ENCODE data around the gene CYS1. TPM values are rescaled to one million over a fixed set of nuclear protein-coding genes. Genes with fewer than 3 reads are reported as not detected.

Gene CYS1
- total RNA-seq, 3 donors from 2014 or later (not counting 1 experiment from before 2014, with no cell fraction given): not detected

GRCh38 chr2:10084223-10084865 is 4.1 kb upstream of the CYS1 start:
- Mint-ChIP-seq H3K4me1 (peaks cover 9 to 10% of the 10 kb centered on the region in 2 donors), H3K9me3 (no peaks in the 10 kb centered on the region), H3K36me3 (no peaks in the 10 kb centered on the region), H3K27me3 (ENCODE audit: low read depth in 2 of 2) (peaks cover 43 to 45% of the 10 kb centered on the region in 2 donors), H3K4me3 (no peak overlapping the region), H3K27ac (no peak overlapping the region)
- DNase-seq: no peak
- peaks cover 22% of the 10 kb centered on the region for H3K4me1 ChIP-seq (ENCODE audit: control insufficient read depth, insufficient read depth, low read length)
- ATAC-seq: no peak
- no peaks in the 10 kb centered on the region for H3K36me3 ChIP-seq (ENCODE audit: control insufficient read depth, insufficient read depth, low read length)
- WGBS (ENCODE audit: insufficient coverage): 77% methylated on average over 12 of the region's 12 CpGs
- intact Hi-C loops (cut with micrococcal nuclease): no loop called here
- no peak overlapping the region for H3K4me3 ChIP-seq (ENCODE audit: low read length)
- no peaks in the 10 kb centered on the region for H3K9me3 ChIP-seq (ENCODE audit: control insufficient read depth, insufficient read depth, low read length)
- peaks cover 32% of the 10 kb centered on the region for H3K27me3 ChIP-seq (ENCODE audit: control insufficient read depth, insufficient read depth, low read length)
- no peak overlapping the region for H3K27ac ChIP-seq (ENCODE audit: low read length)
- TF ChIP-seq CTCF (IDR thresholded peaks at IDR 0.05): no peak

GRCh38 chr2:10083692-10084211 is 3.5 kb upstream of the CYS1 start:
- Histone ChIP-seq H3K27me3 (ENCODE audit: control insufficient read depth, insufficient read depth, low read length) (peaks cover 37% of the 10 kb centered on the region), H3K36me3 (ENCODE audit: control insufficient read depth, insufficient read depth, low read length) (no peaks in the 10 kb centered on the region), H3K9me3 (ENCODE audit: control insufficient read depth, insufficient read depth, low read length) (no peaks in the 10 kb centered on the region), H3K27ac (ENCODE audit: low read length) (no peak overlapping the region), H3K4me3 (ENCODE audit: low read length) (no peak overlapping the region), H3K4me1 (ENCODE audit: control insufficient read depth, insufficient read depth, low read length) (peaks cover 27% of the 10 kb centered on the region)
- Mint-ChIP-seq H3K4me3 (no peak overlapping the region), H3K27ac (no peak overlapping the region), H3K4me1 (peaks cover 14 to 16% of the 10 kb centered on the region in 2 donors), H3K9me3 (no peaks in the 10 kb centered on the region), H3K27me3 (ENCODE audit: low read depth in 2 of 2) (peaks cover 49 to 50% of the 10 kb centered on the region in 2 donors), H3K36me3 (no peaks in the 10 kb centered on the region)
- 72% methylated on average over 12 of the region's 13 CpGs for WGBS (ENCODE audit: insufficient coverage)
- DNase-seq (no peak), ATAC-seq (no peak)
- intact Hi-C loops (cut with micrococcal nuclease): no loop called here
- TF ChIP-seq CTCF (IDR thresholded peaks at IDR 0.05): no peak

- DNase-seq (no peak), ATAC-seq (no peak)
- Mint-ChIP-seq H3K4me3 (no peak overlapping the region), H3K9me3 (no peaks in the 10 kb centered on the region), H3K27me3 (ENCODE audit: low read depth in 2 of 2) (peaks cover 56 to 57% of the 10 kb centered on the region in 2 donors), H3K4me1 (peaks cover 18 to 20% of the 10 kb centered on the region in 2 donors), H3K27ac (no peak overlapping the region), H3K36me3 (no peaks in the 10 kb centered on the region)
- Histone ChIP-seq H3K4me3 (ENCODE audit: low read length) (no peak overlapping the region), H3K4me1 (ENCODE audit: control insufficient read depth, insufficient read depth, low read length) (peaks cover 27% of the 10 kb centered on the region), H3K27me3 (ENCODE audit: control insufficient read depth, insufficient read depth, low read length) (peaks cover 43% of the 10 kb centered on the region), H3K9me3 (ENCODE audit: control insufficient read depth, insufficient read depth, low read length) (no peaks in the 10 kb centered on the region), H3K27ac (ENCODE audit: low read length) (no peak overlapping the region), H3K36me3 (ENCODE audit: control insufficient read depth, insufficient read depth, low read length) (no peaks in the 10 kb centered on the region)
- 93% methylated on average over 4 of the region's 5 CpGs for WGBS (ENCODE audit: insufficient coverage)
- intact Hi-C loops (cut with micrococcal nuclease): no loop called here
- TF ChIP-seq CTCF (IDR thresholded peaks at IDR 0.05): no peak
Observed at GRCh38 chr2:10083046-10083445, 2.8 kb upstream of the CYS1 start.
